GM23338 (cell line): ENCODE measurements around the gene CROCC2. TPM values are rescaled to one million over a fixed set of nuclear protein-coding genes. Genes with fewer than 3 reads are reported as not detected.

ENCODE experiments used
- ATAC-seq: fragments of 200-7000 bp; cut with Tn5 transposase; 3 replicates; pipeline ENCODE4 v1.9.1; 2020
- DNase-seq: peaks from one replicate; pipeline ENCODE4 v3.0.0-alpha.2; 2015; ENCODE audit warnings: low spot score
- H2AFZ ChIP-seq: fragments of 200-600 bp; sonication (generic); 2 replicates; pipeline ENCODE4 v1.8.0; 2016; ENCODE audit warnings: antibody characterized with exemption, mild to moderate bottlenecking, moderate library complexity
- H3F3A ChIP-seq: fragments of 200-600 bp; sonication (generic); replicated peaks from 2 replicates; pipeline ENCODE4 v1.8.0; 2017; ENCODE audit warnings: antibody characterized with exemption, mixed run types, low read depth
- H3K27ac ChIP-seq: fragments of 200-600 bp; sonication (generic); 2 replicates; pipeline ENCODE4 v1.6.1; 2016; ENCODE audit warnings: low read depth
- H3K27me3 ChIP-seq: fragments of 200-600 bp; sonication (generic); 2 replicates; pipeline ENCODE4 v1.8.0; 2016; ENCODE audit warnings: mild to moderate bottlenecking, mixed run types, moderate library complexity; ENCODE audit not compliant: insufficient read depth
- H3K36me3 ChIP-seq: fragments of 200-600 bp; sonication (generic); 2 replicates; pipeline ENCODE4 v1.8.0; 2016; ENCODE audit warnings: mild to moderate bottlenecking; ENCODE audit not compliant: insufficient read depth
- H3K4me1 ChIP-seq: fragments of 200-600 bp; sonication (generic); 2 replicates; pipeline ENCODE4 v1.8.0; 2016; ENCODE audit warnings: mild to moderate bottlenecking, moderate library complexity; ENCODE audit not compliant: insufficient read depth
- H3K4me2 ChIP-seq: fragments of 200-600 bp; sonication (generic); 2 replicates; pipeline ENCODE4 v1.7.1; 2017; ENCODE audit warnings: mixed run types
- H3K4me3 ChIP-seq: fragments of 200-600 bp; sonication (generic); 2 replicates; pipeline ENCODE4 v1.6.1; 2016; ENCODE audit warnings: mixed run types
- H3K79me2 ChIP-seq: fragments of 200-600 bp; sonication (generic); replicated peaks from 2 replicates; pipeline ENCODE4 v1.8.0; 2017; ENCODE audit warnings: mild to moderate bottlenecking; ENCODE audit not compliant: insufficient read depth
- H3K9me2 ChIP-seq: fragments of 200-600 bp; sonication (generic); 2 replicates; pipeline ENCODE4 v1.8.0; 2017; ENCODE audit not compliant: insufficient read depth
- H4K20me1 ChIP-seq: fragments of 200-600 bp; sonication (generic); replicated peaks from 2 replicates; pipeline ENCODE4 v1.8.0; 2017; ENCODE audit warnings: mild to moderate bottlenecking; ENCODE audit not compliant: insufficient read depth
- H3K27ac Mint-ChIP-seq: 2 replicates; pipeline ENCODE4 v1.8.0; 2020; ENCODE audit warnings: inconsistent platforms, mild to moderate bottlenecking, moderate library complexity, mixed read lengths
- H3K27me3 Mint-ChIP-seq: 3 replicates; pipeline ENCODE4 v1.8.0; 2022; ENCODE audit warnings: low read depth, mild to moderate bottlenecking, moderate library complexity, mixed read lengths, inconsistent platforms; ENCODE audit not compliant: insufficient read depth, poor library complexity
- H3K36me3 Mint-ChIP-seq: 3 replicates; pipeline ENCODE4 v1.8.0; 2021; ENCODE audit warnings: low read depth, mild to moderate bottlenecking, inconsistent platforms, moderate library complexity, mixed read lengths
- H3K4me1 Mint-ChIP-seq: 3 replicates; pipeline ENCODE4 v1.8.0; 2020; ENCODE audit warnings: mild to moderate bottlenecking, inconsistent platforms, mixed read lengths
- H3K4me3 Mint-ChIP-seq: 3 replicates; pipeline ENCODE4 v1.8.0; 2021; ENCODE audit warnings: moderate library complexity, mild to moderate bottlenecking, inconsistent platforms, mixed read lengths
- H3K9me3 Mint-ChIP-seq: 3 replicates; pipeline ENCODE4 v1.8.0; 2020; ENCODE audit warnings: moderate library complexity, mild to moderate bottlenecking, inconsistent platforms, mixed read lengths
- CREB1 ChIP-seq: fragments of 250-450 bp; sonication (Bioruptor Pico); IDR thresholded peaks from 2 replicates; pipeline ENCODE4 v1.5.0; 2020; ENCODE audit warnings: low read depth, mild to moderate bottlenecking, moderate library complexity
- EZH2 ChIP-seq: fragments of 200-600 bp; sonication (generic); IDR thresholded peaks from one replicate; pipeline ENCODE4 v1.8.0; 2017; ENCODE audit warnings: antibody characterized with exemption, mild to moderate bottlenecking, low read depth; ENCODE audit not compliant: unreplicated experiment
- NANOG ChIP-seq: IDR thresholded peaks from 2 replicates; pipeline ENCODE4 v1.6.1; 2016; ENCODE audit warnings: antibody characterized with exemption, borderline replicate concordance
- POLR2AphosphoS5 ChIP-seq: IDR thresholded peaks from 2 replicates; pipeline ENCODE4 v1.6.1; 2016; ENCODE audit warnings: antibody characterized with exemption, low read depth
- STAT1 ChIP-seq: IDR thresholded peaks from one replicate; pipeline ENCODE4 v1.6.1; 2016; ENCODE audit warnings: antibody characterized with exemption; ENCODE audit not compliant: unreplicated experiment
- ZNF114 ChIP-seq: fragments of 250-450 bp; sonication (Bioruptor Pico); IDR thresholded peaks from 2 replicates; pipeline ENCODE4 v1.5.0; 2020; ENCODE audit warnings: mild to moderate bottlenecking, moderate library complexity
- ZNF331 ChIP-seq: fragments of 250-450 bp; sonication (Bioruptor Pico); IDR thresholded peaks from 2 replicates; pipeline ENCODE4 v1.5.0; 2020; ENCODE audit warnings: low read depth, mild to moderate bottlenecking, moderate library complexity
- polyA plus RNA-seq: library from polyadenylated mRNA; unstranded; fragments of >200 nt; fragmentation: Nextera tagmentation; extraction: Ambion mirVana; gene quantifications from 2 replicates; pipeline ENCODE4 v1.2.1, GENCODE V29; 2016
- total RNA-seq: library from RNA; depleted of rRNA; stranded (reverse); fragments of >200 nt; shearing (Covaris generic); gene quantifications from 2 replicates; pipeline ENCODE4 v1.2.3, GENCODE V29; 2014
- TF ChIP-seq, protein P1 (sequence below): IDR thresholded peaks from one replicate; pipeline ENCODE4 v1.6.1; 2018; ENCODE audit warnings: antibody characterized with exemption; ENCODE audit not compliant: unreplicated experiment
- TF ChIP-seq, protein P2 (sequence below): IDR thresholded peaks from 2 replicates; pipeline ENCODE4 v1.6.1; 2016; ENCODE audit warnings: antibody characterized with exemption

Gene CROCC2
- total and polyA plus RNA-seq, 2 experiments from 2014 or later: not detected

DNA sequence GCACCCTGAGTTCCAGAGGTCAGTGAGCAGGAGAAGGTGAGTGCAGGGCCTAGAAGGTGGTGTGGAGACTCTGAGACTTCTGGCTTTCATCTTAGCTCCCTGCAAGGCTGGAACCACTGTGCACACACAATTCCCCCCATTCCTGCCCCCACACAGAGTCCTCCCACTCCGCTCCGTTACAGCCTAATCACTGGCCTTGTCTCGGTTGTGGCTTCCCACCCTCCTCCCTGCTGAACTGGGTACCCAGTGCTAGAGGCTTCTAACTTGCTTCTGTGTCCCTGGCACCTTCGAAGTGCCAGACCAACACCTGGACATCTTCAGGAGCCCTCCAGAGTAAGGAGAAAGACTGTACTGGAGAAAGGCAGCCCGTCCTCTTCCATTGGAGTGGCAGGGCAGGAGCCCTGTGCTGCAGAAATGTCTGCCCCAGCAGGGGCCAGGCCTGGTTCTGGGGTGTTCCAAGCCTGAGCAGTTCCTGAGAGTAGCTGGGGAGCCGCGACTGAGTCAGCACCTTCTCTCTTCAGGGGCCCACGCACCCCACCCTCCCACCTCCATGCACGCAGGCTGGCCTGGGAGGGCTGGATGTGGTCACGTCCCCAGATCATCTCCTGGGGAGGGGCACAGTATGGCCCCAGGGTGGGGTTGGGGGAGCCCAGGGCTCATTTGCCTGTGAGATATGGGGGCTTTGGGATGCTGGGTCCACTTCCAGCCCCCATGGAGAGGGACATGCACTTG, 23.4 kb downstream of the CROCC2 start:
- no peaks in the 10 kb centered on the region for H4K20me1 ChIP-seq
- no peak overlapping the region for H3K4me3 ChIP-seq
- H3K27me3 ChIP-seq: no peaks in the 10 kb centered on the region
- H3K9me3 Mint-ChIP-seq: no peaks in the 10 kb centered on the region; the same call in 2 of the 3 replicates
- H3K4me1 Mint-ChIP-seq: 0 out of 3 replicates have a peak, but pooled peaks cover 2% of the 10 kb centered on the region
- no peak overlapping the region for H3K27ac ChIP-seq
- no peak overlapping the region for H3K4me3 Mint-ChIP-seq
- no peaks in the 10 kb centered on the region for H3F3A ChIP-seq
- DNase-seq (no peak), ATAC-seq (no peak)
- H3K79me2 ChIP-seq: no peaks in the 10 kb centered on the region
- H3K27me3 Mint-ChIP-seq: peaks cover 7% of the 10 kb centered on the region
- no peak for TF ChIP-seq ZNF114 (CRISPR knock-in tag)
- no peak for TF ChIP-seq CREB1
- TF ChIP-seq NANOG: no peak
- TF ChIP-seq, protein P1, sequence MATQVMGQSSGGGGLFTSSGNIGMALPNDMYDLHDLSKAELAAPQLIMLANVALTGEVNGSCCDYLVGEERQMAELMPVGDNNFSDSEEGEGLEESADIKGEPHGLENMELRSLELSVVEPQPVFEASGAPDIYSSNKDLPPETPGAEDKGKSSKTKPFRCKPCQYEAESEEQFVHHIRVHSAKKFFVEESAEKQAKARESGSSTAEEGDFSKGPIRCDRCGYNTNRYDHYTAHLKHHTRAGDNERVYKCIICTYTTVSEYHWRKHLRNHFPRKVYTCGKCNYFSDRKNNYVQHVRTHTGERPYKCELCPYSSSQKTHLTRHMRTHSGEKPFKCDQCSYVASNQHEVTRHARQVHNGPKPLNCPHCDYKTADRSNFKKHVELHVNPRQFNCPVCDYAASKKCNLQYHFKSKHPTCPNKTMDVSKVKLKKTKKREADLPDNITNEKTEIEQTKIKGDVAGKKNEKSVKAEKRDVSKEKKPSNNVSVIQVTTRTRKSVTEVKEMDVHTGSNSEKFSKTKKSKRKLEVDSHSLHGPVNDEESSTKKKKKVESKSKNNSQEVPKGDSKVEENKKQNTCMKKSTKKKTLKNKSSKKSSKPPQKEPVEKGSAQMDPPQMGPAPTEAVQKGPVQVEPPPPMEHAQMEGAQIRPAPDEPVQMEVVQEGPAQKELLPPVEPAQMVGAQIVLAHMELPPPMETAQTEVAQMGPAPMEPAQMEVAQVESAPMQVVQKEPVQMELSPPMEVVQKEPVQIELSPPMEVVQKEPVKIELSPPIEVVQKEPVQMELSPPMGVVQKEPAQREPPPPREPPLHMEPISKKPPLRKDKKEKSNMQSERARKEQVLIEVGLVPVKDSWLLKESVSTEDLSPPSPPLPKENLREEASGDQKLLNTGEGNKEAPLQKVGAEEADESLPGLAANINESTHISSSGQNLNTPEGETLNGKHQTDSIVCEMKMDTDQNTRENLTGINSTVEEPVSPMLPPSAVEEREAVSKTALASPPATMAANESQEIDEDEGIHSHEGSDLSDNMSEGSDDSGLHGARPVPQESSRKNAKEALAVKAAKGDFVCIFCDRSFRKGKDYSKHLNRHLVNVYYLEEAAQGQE: no peak
- TF ChIP-seq, protein P2, sequence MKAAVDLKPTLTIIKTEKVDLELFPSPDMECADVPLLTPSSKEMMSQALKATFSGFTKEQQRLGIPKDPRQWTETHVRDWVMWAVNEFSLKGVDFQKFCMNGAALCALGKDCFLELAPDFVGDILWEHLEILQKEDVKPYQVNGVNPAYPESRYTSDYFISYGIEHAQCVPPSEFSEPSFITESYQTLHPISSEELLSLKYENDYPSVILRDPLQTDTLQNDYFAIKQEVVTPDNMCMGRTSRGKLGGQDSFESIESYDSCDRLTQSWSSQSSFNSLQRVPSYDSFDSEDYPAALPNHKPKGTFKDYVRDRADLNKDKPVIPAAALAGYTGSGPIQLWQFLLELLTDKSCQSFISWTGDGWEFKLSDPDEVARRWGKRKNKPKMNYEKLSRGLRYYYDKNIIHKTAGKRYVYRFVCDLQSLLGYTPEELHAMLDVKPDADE: no peak
- no peak for TF ChIP-seq STAT1
- no peak for TF ChIP-seq EZH2
- TF ChIP-seq ZNF331 (CRISPR knock-in tag): no peak
- no peak for TF ChIP-seq POLR2AphosphoS5
- H2AFZ ChIP-seq: no peak overlapping the region
- no peaks in the 10 kb centered on the region for H3K4me1 ChIP-seq
- H3K4me2 ChIP-seq: no peak overlapping the region
- no peaks in the 10 kb centered on the region for H3K9me2 ChIP-seq
- no peaks in the 10 kb centered on the region for H3K36me3 Mint-ChIP-seq
- H3K27ac Mint-ChIP-seq: no peak overlapping the region
- H3K36me3 ChIP-seq: no peaks in the 10 kb centered on the region

DNA sequence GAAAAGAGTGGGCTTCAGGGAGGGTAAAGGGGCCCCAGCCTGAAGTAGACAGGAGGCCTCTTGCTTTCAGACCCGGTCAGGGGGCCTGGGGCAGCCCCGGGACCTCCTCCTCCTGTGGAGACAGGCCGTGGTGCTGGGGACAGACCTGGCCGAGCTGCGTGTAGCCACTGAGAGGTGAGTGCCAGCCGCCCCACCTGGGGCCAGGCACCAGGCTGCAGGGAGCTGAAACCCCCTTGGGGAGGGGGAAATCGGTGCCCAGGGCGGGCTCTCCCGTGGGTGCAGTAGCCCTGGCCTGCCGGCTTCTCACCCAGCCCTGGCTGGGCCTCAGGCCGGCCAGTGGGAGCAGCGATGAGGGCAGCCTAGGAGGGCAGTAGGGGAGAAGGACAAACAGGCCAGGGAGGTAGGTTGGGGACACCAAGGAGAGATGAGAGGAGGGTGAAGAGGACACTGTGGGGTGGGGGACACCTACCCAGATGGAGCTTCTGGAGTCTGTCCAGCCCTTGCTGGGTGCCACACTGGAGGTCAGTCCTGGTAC, 24.0 kb downstream of the CROCC2 start:
- Histone ChIP-seq H3K4me3 (no peak overlapping the region), H3K36me3 (no peaks in the 10 kb centered on the region), H3K9me2 (no peaks in the 10 kb centered on the region), H3F3A (no peaks in the 10 kb centered on the region), H3K4me1 (no peaks in the 10 kb centered on the region), H3K27ac (no peak overlapping the region), H3K27me3 (no peaks in the 10 kb centered on the region), H3K79me2 (no peaks in the 10 kb centered on the region), H2AFZ (no peak overlapping the region), H3K4me2 (no peak overlapping the region), H4K20me1 (no peaks in the 10 kb centered on the region)
- H3K4me3 Mint-ChIP-seq: no peak overlapping the region
- DNase-seq (no peak), ATAC-seq (no peak)
- H3K27ac Mint-ChIP-seq: no peak overlapping the region
- H3K27me3 Mint-ChIP-seq: peaks cover 4% of the 10 kb centered on the region
- no peaks in the 10 kb centered on the region; the same call in 2 of the 3 replicates for H3K9me3 Mint-ChIP-seq
- no peaks in the 10 kb centered on the region for H3K36me3 Mint-ChIP-seq
- H3K4me1 Mint-ChIP-seq: no peaks in the 10 kb centered on the region
- TF ChIP-seq NANOG (no peak), EZH2 (no peak), ZNF331 (CRISPR knock-in tag) (no peak), STAT1 (no peak)
- TF ChIP-seq, protein P1: no peak
